ENCODE data around the gene C18orf63.

- TF ChIP-seq ETS1 (IDR thresholded peaks at IDR 0.05) (no peak), CTCF (conservative IDR thresholded peaks at IDR 0.05; ENCODE audit: low read depth in 2 of 2) (no peak), ZNF114 (CRISPR knock-in tag; IDR thresholded peaks at IDR 0.05) (no peak), EZH2 (IDR thresholded peaks at IDR 0.05; ENCODE audit: low read depth, unreplicated experiment) (no peak)
Measured at GRCh38 chr18:74299746-74300145, 15.9 kb upstream of the C18orf63 start.
